GM12878 (cell line): ENCODE measurements around the gene NEBL. TPM values are rescaled to one million over a fixed set of nuclear protein-coding genes. Genes with fewer than 3 reads are reported as not detected.

Experiments used
- ATAC-seq: fragments of 200-7000 bp; cut with Tn5 transposase; 3 replicates; pipeline ENCODE4 v1.9.1; 2020; ENCODE audit warnings: mild to moderate bottlenecking, moderate library complexity
- BruUV-seq: library from RNA; stranded (reverse); fragments of 400-500 nt; replicated peaks from 2 replicates; lab custom pipeline; 2021; lab: Mats Ljungman, UMichigan
- CTCF ChIA-PET: fragments of 300-600 bp; sonication (Branson Sonifier 250); formaldehyde crosslinking; extraction: SDS; loops from one replicate; lab custom pipeline; 2021; ENCODE audit warnings: inconsistent platforms; lab: Yijun Ruan, JAX
- POLR2A ChIA-PET: fragments of 350-600 bp; formaldehyde crosslinking; extraction: SDS; loops from one replicate; lab custom pipeline; 2021; ENCODE audit warnings: inconsistent platforms; lab: Charles Lee
- RAD21 ChIA-PET: fragments of 300-600 bp; sonication (Branson Sonifier 250); formaldehyde crosslinking; loops from one replicate; lab custom pipeline; 2023; ENCODE audit warnings: antibody characterized with exemption; ENCODE audit not compliant: unreplicated experiment; lab: Charles Lee
- SMC1A ChIA-PET: fragments of 300-600 bp; sonication (Branson Sonifier 250); formaldehyde crosslinking; loops from one replicate; lab custom pipeline; 2023; ENCODE audit not compliant: unreplicated experiment, uncharacterized antibody; lab: Charles Lee
- DNase-seq: peaks from one replicate; pipeline ENCODE4 v3.0.0-alpha.2; 2011; ENCODE audit warnings: low read depth, low spot score
- FAIRE-seq: peaks from 3 replicates; lab custom pipeline; 2011; peaks lifted over from hg19 to GRCh38; lab: Jason Lieb, UNC
- H2AFZ ChIP-seq: 2 replicates; pipeline ENCODE4 v1.6.0; 2011; ENCODE audit warnings: low read depth, low read length, control low read depth; ENCODE audit not compliant: control insufficient read depth
- H3K27ac ChIP-seq: 2 replicates; pipeline ENCODE4 v1.5.1; 2011; ENCODE audit warnings: control low read depth; ENCODE audit not compliant: control insufficient read depth, insufficient read depth
- H3K27me3 ChIP-seq, 2 experiments: replicated peaks in 1 of 2; 2 replicates each; pipeline versions ENCODE4 v1.6.0 to v1.6.1; 2011; ENCODE audit warnings: low read length in 1 of 2; ENCODE audit not compliant: control insufficient read depth in 2 of 2, insufficient read depth in 2 of 2
- H3K36me3 ChIP-seq, 2 experiments: 2 replicates each; pipeline ENCODE4 v1.5.1; 2011; ENCODE audit warnings: low read length in 1 of 2; ENCODE audit not compliant: control insufficient read depth in 2 of 2, insufficient read depth in 2 of 2
- H3K4me1 ChIP-seq: 2 replicates; pipeline ENCODE4 v1.6.1; 2011; ENCODE audit warnings: mild to moderate bottlenecking, low read length, moderate library complexity, mixed read lengths; ENCODE audit not compliant: control insufficient read depth, insufficient read depth
- H3K4me2 ChIP-seq: 2 replicates; pipeline ENCODE4 v1.6.0; 2011; ENCODE audit warnings: control low read depth; ENCODE audit not compliant: control insufficient read depth, insufficient read depth
- H3K4me3 ChIP-seq: fragments of 200-600 bp; sonication (generic); 2 replicates; pipeline ENCODE4 v1.5.1; 2016
- H3K79me2 ChIP-seq: 2 replicates; pipeline ENCODE4 v1.6.0; 2011; ENCODE audit warnings: low read length; ENCODE audit not compliant: control insufficient read depth, insufficient read depth
- H3K9ac ChIP-seq: 2 replicates; pipeline ENCODE4 v1.8.0; 2011; ENCODE audit warnings: low read length, control low read depth, mixed read lengths; ENCODE audit not compliant: control insufficient read depth, insufficient read depth
- H3K9me3 ChIP-seq: replicated peaks from 3 replicates; pipeline ENCODE4 v1.5.1; 2011; ENCODE audit warnings: mild to moderate bottlenecking, low read length; ENCODE audit not compliant: control insufficient read depth, insufficient read depth
- H4K20me1 ChIP-seq: 2 replicates; pipeline ENCODE4 v1.6.0; 2011; ENCODE audit not compliant: control insufficient read depth, insufficient read depth
- CEBPB ChIP-seq, 2 experiments: fragments of 150-350 bp in 1 of 2; IDR thresholded peaks; 2 replicates each; pipeline ENCODE4 v1.6.1; 2012 to 2014; ENCODE audit warnings: low read depth in 2 of 2, low read length in 2 of 2, borderline replicate concordance in 1 of 2, inconsistent platforms in 1 of 2
- E2F4 ChIP-seq: IDR thresholded peaks from 2 replicates; pipeline ENCODE4 v1.6.1; 2012; ENCODE audit warnings: low read depth, low read length, improper control_type of control experiment
- EZH2 ChIP-seq: IDR thresholded peaks from 2 replicates; pipeline ENCODE4 v1.6.1; 2012; ENCODE audit warnings: low read depth, mild to moderate bottlenecking, control low read depth, inconsistent platforms, low read length, borderline replicate concordance; ENCODE audit not compliant: control insufficient read depth
- GATAD2B ChIP-seq: fragments of 450-650 bp; conservative IDR thresholded peaks from 2 replicates; pipeline ENCODE4 v1.6.1; 2017; ENCODE audit warnings: low read depth, mild to moderate bottlenecking, moderate library complexity
- IRF5 ChIP-seq: fragments of 450-650 bp; IDR thresholded peaks from 2 replicates; pipeline ENCODE4 v1.6.1; 2017; ENCODE audit warnings: borderline replicate concordance
- NFXL1 ChIP-seq: fragments of 450-650 bp; IDR thresholded peaks from 2 replicates; pipeline ENCODE4 v1.6.1; 2017; ENCODE audit warnings: antibody characterized with exemption, mild to moderate bottlenecking, borderline replicate concordance
- POU2F2 ChIP-seq: IDR thresholded peaks from 3 replicates; pipeline ENCODE4 v1.6.1; 2011; ENCODE audit warnings: low read depth, mild to moderate bottlenecking, low read length, borderline replicate concordance
- PRDM15 ChIP-seq: fragments of 450-650 bp; formaldehyde crosslinking; IDR thresholded peaks from 2 replicates; pipeline ENCODE4 v1.4.0; 2020; ENCODE audit warnings: mild to moderate bottlenecking, moderate library complexity
- RAD51 ChIP-seq: fragments of 450-650 bp; IDR thresholded peaks from 2 replicates; pipeline ENCODE4 v1.6.1; 2016; ENCODE audit warnings: moderate library complexity, mild to moderate bottlenecking, inconsistent platforms
- SMC3 ChIP-seq: IDR thresholded peaks from 2 replicates; pipeline ENCODE4 v1.6.1; 2011; ENCODE audit warnings: low read length, improper control_type of control experiment, borderline replicate concordance
- in situ Hi-C: fragments of 300-500 bp; cut with MboI; formaldehyde crosslinking; loops from 9 replicates; pipeline ENCODE4 v1.14.3; 2018; ENCODE audit warnings: mixed read lengths
- intact Hi-C: fragments of 100-400 bp; cut with micrococcal nuclease; formaldehyde crosslinking; loops from one replicate; pipeline ENCODE4 v1.14.2; 2022; ENCODE audit not compliant: unreplicated experiment
- polyA plus RNA-seq, 11 experiments: library from polyadenylated mRNA; depleted of rRNA in 4 of 11; unstranded in 6 of 11; stranded (reverse) in 5 of 11; fragments of >200 nt; fragmentation: Nextera tagmentation in 4 of 11; fragmentation: Illumina TruSeq in 1 of 11; extraction: Ambion mirVana in 4 of 11; extraction: Trizol in 1 of 11; gene quantifications; 1 replicate in 1 of 11; 2 replicates in 10 of 11; pipeline versions ENCODE4 v1.2.1 to v1.2.3, GENCODE V29; 2011 to 2016; ENCODE audit warnings: inconsistent platforms in 2 of 11, missing spikeins in 2 of 11, low read depth in 1 of 11
- total RNA-seq, 4 experiments: library from RNA; depleted of rRNA in 3 of 4; stranded (reverse); fragments of >200 nt in 3 of 4; fragmentation: Illumina TruSeq in 1 of 4; extraction: Trizol in 1 of 4; gene quantifications; 2 replicates each; pipeline versions ENCODE4 v1.2.1 to v1.2.3, GENCODE V29; 2013 to 2021
- TF ChIP-seq, protein P1 (sequence below): fragments of 450-650 bp; IDR thresholded peaks from 2 replicates; pipeline ENCODE4 v1.6.1; 2017; ENCODE audit warnings: mild to moderate bottlenecking, low read depth, inconsistent platforms; ENCODE audit not compliant: poor library complexity, severe bottlenecking
- TF ChIP-seq, protein P2 (sequence below): fragments of 450-650 bp; formaldehyde crosslinking; IDR thresholded peaks from 2 replicates; pipeline ENCODE4 v1.5.0; 2022; ENCODE audit warnings: mild to moderate bottlenecking, missing genetic modification characterization

Gene NEBL
- total and polyA plus RNA-seq, 10 of the 15 experiments (the other 5 are each of a cell fraction or from before 2014, with no cell fraction given): 0.04 to 0.56 (median 0.11) TPM; not detected in 6

DNA sequence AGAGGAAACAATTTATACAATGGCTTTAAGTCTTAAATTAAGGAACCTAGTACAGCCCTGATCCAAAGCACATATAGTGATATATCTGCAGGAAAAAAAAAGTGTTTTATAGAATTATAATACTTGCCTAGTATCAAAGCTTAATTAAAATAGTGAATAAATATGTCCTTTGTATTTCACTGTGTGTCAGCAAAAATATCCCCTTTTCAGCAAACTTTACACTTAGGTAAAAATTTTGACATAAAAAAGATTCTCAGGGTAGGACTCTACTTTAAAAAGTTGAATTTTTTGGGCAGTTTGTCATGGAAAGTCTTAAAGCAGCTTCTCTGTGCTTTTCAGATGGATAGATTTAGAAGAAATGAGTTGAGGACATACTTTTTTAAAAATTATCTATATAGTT lies 12.7 kb upstream of the NEBL start:
- in situ Hi-C loops (no loop called here), intact Hi-C loops (no loop called here)
- Histone ChIP-seq H3K27me3 (no peaks in the 10 kb centered on the region), H3K4me3 (no peak overlapping the region), H3K9ac (no peak overlapping the region), H3K36me3 (no peaks in the 10 kb centered on the region), H2AFZ (no peak overlapping the region), H3K79me2 (no peaks in the 10 kb centered on the region), H3K4me1 (no peaks in the 10 kb centered on the region), H3K9me3 (no peaks in the 10 kb centered on the region), H3K27ac (no peak overlapping the region), H3K4me2 (no peak overlapping the region), H4K20me1 (no peaks in the 10 kb centered on the region)
- ATAC-seq (no peak), DNase-seq (no peak), FAIRE-seq (no peak)
- BruUV-seq: no TSS peak
- ChIA-PET POLR2A (interaction anchor here (0.5 to 0.6 kb wide), 2 partner anchors 59 to 351 kb away, joined by 3 to 4 read pairs; no protein-coding TSS in a partner anchor), SMC1A (interaction anchor here (0.7 kb wide), 1 partner anchor 68 kb away, joined by 3 read pairs; no protein-coding TSS in a partner anchor), CTCF (no interaction called here), RAD21 (no interaction called here)
- TF ChIP-seq CEBPB (IDR thresholded peaks at IDR 0.05; ENCODE audit: borderline replicate concordance in 1 of 2, low read depth in 2 of 2, low read length in 2 of 2): no peak
- TF ChIP-seq SMC3: no peak
- TF ChIP-seq POU2F2: no peak
- no peak for TF ChIP-seq PRDM15 (CRISPR knock-in tag)
- TF ChIP-seq NFXL1: no peak
- TF ChIP-seq EZH2: no peak
- TF ChIP-seq IRF5: no peak
- TF ChIP-seq E2F4: no peak
- no peak for TF ChIP-seq GATAD2B
- TF ChIP-seq, protein P1, sequence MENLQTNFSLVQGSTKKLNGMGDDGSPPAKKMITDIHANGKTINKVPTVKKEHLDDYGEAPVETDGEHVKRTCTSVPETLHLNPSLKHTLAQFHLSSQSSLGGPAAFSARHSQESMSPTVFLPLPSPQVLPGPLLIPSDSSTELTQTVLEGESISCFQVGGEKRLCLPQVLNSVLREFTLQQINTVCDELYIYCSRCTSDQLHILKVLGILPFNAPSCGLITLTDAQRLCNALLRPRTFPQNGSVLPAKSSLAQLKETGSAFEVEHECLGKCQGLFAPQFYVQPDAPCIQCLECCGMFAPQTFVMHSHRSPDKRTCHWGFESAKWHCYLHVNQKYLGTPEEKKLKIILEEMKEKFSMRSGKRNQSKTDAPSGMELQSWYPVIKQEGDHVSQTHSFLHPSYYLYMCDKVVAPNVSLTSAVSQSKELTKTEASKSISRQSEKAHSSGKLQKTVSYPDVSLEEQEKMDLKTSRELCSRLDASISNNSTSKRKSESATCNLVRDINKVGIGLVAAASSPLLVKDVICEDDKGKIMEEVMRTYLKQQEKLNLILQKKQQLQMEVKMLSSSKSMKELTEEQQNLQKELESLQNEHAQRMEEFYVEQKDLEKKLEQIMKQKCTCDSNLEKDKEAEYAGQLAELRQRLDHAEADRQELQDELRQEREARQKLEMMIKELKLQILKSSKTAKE: no peak
- no peak for TF ChIP-seq RAD51
- TF ChIP-seq, protein P2, sequence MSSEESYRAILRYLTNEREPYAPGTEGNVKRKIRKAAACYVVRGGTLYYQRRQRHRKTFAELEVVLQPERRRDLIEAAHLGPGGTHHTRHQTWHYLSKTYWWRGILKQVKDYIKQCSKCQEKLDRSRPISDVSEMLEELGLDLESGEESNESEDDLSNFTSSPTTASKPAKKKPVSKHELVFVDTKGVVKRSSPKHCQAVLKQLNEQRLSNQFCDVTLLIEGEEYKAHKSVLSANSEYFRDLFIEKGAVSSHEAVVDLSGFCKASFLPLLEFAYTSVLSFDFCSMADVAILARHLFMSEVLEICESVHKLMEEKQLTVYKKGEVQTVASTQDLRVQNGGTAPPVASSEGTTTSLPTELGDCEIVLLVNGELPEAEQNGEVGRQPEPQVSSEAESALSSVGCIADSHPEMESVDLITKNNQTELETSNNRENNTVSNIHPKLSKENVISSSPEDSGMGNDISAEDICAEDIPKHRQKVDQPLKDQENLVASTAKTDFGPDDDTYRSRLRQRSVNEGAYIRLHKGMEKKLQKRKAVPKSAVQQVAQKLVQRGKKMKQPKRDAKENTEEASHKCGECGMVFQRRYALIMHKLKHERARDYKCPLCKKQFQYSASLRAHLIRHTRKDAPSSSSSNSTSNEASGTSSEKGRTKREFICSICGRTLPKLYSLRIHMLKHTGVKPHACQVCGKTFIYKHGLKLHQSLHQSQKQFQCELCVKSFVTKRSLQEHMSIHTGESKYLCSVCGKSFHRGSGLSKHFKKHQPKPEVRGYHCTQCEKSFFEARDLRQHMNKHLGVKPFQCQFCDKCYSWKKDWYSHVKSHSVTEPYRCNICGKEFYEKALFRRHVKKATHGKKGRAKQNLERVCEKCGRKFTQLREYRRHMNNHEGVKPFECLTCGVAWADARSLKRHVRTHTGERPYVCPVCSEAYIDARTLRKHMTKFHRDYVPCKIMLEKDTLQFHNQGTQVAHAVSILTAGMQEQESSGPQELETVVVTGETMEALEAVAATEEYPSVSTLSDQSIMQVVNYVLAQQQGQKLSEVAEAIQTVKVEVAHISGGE: no peak
